Thoracic aorta (tissue), 2 donors: ENCODE measurements around the gene ARHGEF33. TPM values are rescaled to one million over a fixed set of nuclear protein-coding genes. Genes with fewer than 3 reads are reported as not detected.

ENCODE experiments used
- ATAC-seq: fragments of 150-250 bp; one replicate; pipeline ENCODE4 v1.8.0; 2017; ENCODE audit warnings: low read depth; ENCODE audit not compliant: insufficient number of reproducible peaks, low FRiP score
- DNase-seq: peaks from one replicate; pipeline ENCODE4 v3.0.0-alpha.2; 2020; ENCODE audit warnings: low spot score
- H3K27ac ChIP-seq, 2 donors: fragments of 200-600 bp; sonication (generic); 1 replicate in 1 of 2; 2 replicates in 1 of 2; pipeline ENCODE4 v1.5.1; 2016; ENCODE audit warnings: mild to moderate bottlenecking in 2 of 2, moderate library complexity in 2 of 2
- H3K27me3 ChIP-seq: fragments of 200-600 bp; sonication (generic); replicated peaks from 2 replicates; pipeline ENCODE4 v1.6.0; 2016; ENCODE audit warnings: mild to moderate bottlenecking; ENCODE audit not compliant: insufficient read depth
- H3K36me3 ChIP-seq: fragments of 200-600 bp; sonication (generic); one replicate; pipeline ENCODE4 v1.5.1; 2016
- H3K4me1 ChIP-seq, 2 donors: fragments of 200-600 bp; sonication (generic); 1 replicate in 1 of 2; 2 replicates in 1 of 2; pipeline versions ENCODE4 v1.5.1 to v1.6.0; 2016; ENCODE audit warnings: low read depth in 2 of 2, mild to moderate bottlenecking in 1 of 2; ENCODE audit not compliant: control insufficient read depth in 1 of 2
- H3K4me3 ChIP-seq: fragments of 200-600 bp; sonication (generic); 2 replicates; pipeline ENCODE4 v1.5.1; 2016; ENCODE audit warnings: mild to moderate bottlenecking
- H3K9me3 ChIP-seq: fragments of 200-600 bp; sonication (generic); 2 replicates; pipeline ENCODE4 v1.5.1; 2016
- total RNA-seq, 2 donors: library from RNA; depleted of rRNA; stranded (reverse); fragments of >200 nt; gene quantifications; one replicate each; pipeline versions ENCODE4 v1.1.0 to v1.2.3, GENCODE V29; 2016
- TF ChIP-seq, protein P1 (sequence below): fragments of 200-600 bp; sonication (generic); IDR thresholded peaks from one replicate; pipeline ENCODE4 v1.5.1; 2019; ENCODE audit warnings: antibody characterized with exemption

ARHGEF33 gene
- total RNA-seq, 2 donors from 2014 or later, result 0.35 to 0.41 TPM

DNA sequence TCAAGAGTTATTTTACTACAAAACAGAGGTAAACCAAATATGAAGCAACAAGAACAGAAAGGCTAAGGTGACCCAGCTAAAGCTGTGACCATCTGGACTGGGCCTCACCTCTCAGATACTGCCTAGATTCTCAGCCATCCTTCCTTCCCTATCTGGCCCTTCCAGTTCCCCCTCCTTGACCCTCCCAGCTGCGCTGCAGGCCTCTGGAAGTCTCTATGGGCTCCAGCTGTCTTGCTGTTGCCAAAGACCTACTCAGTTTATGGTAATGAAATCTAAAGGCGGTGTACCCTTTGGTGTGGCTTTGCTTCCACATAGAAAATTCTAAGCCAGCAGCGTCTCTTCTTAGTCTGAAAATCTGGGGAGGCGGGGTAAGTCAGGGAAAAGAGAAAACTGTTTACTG is 55.7 kb downstream of the ARHGEF33 start:
- Histone ChIP-seq H3K4me3 (no peak overlapping the region), H3K9me3 (no peaks in the 10 kb centered on the region), H3K27ac (no peak overlapping the region), H3K36me3 (no peaks in the 10 kb centered on the region), H3K27me3 (no peaks in the 10 kb centered on the region), H3K4me1 (no peaks in the 10 kb centered on the region)
- TF ChIP-seq, protein P1, sequence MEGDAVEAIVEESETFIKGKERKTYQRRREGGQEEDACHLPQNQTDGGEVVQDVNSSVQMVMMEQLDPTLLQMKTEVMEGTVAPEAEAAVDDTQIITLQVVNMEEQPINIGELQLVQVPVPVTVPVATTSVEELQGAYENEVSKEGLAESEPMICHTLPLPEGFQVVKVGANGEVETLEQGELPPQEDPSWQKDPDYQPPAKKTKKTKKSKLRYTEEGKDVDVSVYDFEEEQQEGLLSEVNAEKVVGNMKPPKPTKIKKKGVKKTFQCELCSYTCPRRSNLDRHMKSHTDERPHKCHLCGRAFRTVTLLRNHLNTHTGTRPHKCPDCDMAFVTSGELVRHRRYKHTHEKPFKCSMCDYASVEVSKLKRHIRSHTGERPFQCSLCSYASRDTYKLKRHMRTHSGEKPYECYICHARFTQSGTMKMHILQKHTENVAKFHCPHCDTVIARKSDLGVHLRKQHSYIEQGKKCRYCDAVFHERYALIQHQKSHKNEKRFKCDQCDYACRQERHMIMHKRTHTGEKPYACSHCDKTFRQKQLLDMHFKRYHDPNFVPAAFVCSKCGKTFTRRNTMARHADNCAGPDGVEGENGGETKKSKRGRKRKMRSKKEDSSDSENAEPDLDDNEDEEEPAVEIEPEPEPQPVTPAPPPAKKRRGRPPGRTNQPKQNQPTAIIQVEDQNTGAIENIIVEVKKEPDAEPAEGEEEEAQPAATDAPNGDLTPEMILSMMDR, result no peak
- no peak for ATAC-seq
- DNase-seq, result no peak

DNA sequence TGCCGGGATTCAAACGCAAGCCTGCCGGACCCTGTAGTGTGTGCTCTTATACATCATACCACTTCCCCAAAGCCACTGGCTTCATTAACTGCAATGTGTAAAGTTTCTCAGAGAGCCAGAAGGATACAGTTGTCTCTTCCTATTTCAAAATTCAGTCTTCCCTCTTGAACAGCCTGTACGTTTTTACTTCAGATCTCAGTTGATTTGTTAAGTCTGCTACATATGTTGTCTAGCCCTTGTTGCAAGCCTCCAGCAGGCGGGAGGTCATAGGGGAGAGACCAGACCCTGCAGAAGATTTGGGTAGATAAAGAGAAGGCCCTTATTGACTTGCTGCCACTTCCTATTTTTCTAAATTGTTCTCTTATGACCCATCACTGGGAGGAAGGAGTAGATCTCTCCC is 56.2 kb downstream of the ARHGEF33 start:
- Histone ChIP-seq H3K27me3 (no peaks in the 10 kb centered on the region), H3K4me1 (no peaks in the 10 kb centered on the region), H3K4me3 (no peak overlapping the region), H3K27ac (no peak overlapping the region), H3K36me3 (no peaks in the 10 kb centered on the region), H3K9me3 (no peaks in the 10 kb centered on the region)
- ATAC-seq (no peak), DNase-seq (no peak)
- TF ChIP-seq, protein P1, result no peak

DNA sequence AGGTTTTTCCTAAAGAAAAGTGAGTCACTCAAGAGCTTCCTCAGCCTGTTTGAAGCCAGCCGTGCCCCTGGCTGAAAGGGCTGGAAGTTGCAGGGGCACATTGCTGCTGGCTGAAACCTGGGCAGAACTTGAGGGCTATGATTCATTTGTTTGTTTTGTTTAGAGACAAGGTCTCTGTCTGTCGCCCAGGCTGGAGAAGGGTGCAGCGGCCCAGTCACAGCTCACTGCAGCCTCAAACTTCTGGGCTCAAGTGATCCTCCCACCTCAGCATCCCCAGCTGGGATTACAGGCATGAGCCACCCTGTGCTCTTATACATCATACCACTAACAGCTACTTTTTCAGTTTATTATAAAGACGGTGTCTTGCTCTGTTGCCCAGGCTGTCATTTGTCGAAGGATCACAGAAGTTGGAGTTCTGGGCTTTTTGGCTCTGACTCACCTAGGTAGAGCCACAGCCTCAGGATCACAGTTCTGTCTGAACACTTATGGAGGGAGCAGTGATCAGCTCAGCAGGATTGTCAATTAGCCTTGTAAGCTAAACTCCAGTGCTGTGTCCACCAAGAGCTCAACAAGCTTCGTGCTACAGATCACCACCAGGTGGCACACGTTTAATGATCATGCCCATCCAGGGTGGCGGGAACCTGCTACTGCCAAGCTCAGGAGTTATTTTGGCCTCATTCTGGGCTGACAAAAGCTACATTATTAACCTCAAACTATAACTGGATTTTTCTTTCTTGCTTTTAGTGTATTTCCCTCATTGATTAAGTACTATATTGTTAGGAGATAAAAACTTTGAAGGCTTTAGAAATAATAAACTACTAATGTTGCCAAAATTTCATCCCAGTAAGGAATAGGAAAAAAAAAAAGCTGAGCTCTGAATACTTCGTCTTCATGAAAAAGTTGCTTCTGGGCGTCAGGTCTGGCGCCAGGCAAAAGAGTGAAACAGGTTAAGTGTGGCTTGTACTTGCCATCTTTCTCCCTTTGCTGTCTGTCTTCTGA is 57.9 kb downstream of the ARHGEF33 start:
- H3K9me3 ChIP-seq, result no peaks in the 10 kb centered on the region
- no peaks in the 10 kb centered on the region for H3K36me3 ChIP-seq
- ATAC-seq (peak; percentile 67), DNase-seq (peak; percentile 52)
- H3K4me3 ChIP-seq, result no peak overlapping the region
- TF ChIP-seq, protein P1, result peak; percentile 65
- H3K27ac ChIP-seq, result no peak overlapping the region
- no peaks in the 10 kb centered on the region for H3K4me1 ChIP-seq
- no peaks in the 10 kb centered on the region for H3K27me3 ChIP-seq

DNA sequence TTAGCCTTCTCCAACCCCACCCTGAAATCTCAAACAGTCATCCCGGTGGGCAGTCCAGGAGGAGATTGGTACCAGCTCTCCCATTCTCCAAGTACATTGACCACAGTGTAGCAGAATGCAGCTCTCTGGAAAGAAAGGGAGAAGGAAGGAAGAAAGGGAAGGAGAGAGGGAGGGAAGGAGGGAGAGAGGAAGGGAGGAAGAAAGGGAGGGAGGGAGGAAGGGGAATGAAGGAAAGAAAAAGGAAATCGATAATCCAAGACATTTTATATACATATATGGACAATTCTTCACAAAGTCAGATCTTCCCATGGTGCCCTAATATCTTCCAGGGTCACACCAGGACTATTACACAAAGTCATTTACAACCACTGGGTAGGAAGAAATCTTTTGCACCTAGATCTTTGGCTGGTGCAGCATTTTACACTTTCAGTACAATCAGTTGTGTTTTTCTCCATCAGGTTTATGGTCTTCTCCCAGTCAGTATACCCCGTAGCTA is 58.8 kb downstream of the ARHGEF33 start:
- ATAC-seq, result no peak
- Histone ChIP-seq H3K27ac (no peak overlapping the region), H3K9me3 (no peaks in the 10 kb centered on the region), H3K4me3 (no peak overlapping the region), H3K36me3 (no peaks in the 10 kb centered on the region), H3K27me3 (no peaks in the 10 kb centered on the region), H3K4me1 (no peaks in the 10 kb centered on the region)
- DNase-seq, result no peak
- TF ChIP-seq, protein P1, result no peak

DNA sequence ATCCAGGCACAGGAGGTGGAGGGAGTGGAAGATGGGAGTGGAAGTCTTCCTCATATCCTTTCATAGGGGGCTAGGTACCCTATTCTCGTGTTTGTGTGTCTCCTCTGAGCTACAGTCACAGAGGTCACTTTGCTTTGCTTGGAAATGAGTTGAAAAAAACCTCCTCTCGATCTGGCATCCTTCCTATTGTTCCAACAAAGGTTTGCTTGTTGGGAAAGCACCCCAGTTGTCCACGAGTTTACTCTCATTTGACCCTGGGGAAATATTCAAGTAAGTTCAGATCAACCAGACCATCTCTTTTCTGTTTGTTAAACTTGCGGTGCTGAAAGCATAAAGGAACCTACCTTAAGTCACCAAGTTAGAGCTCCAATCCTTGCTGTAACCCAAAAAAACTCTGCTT is 59.3 kb downstream of the ARHGEF33 start:
- no peaks in the 10 kb centered on the region for H3K9me3 ChIP-seq
- TF ChIP-seq, protein P1, result no peak
- no peak overlapping the region for H3K4me3 ChIP-seq
- no peaks in the 10 kb centered on the region for H3K27me3 ChIP-seq
- ATAC-seq (no peak), DNase-seq (no peak)
- H3K27ac ChIP-seq, result no peak overlapping the region
- no peaks in the 10 kb centered on the region for H3K4me1 ChIP-seq
- H3K36me3 ChIP-seq, result no peaks in the 10 kb centered on the region
